HG02884 (cell line): ENCODE measurements around the gene ANGPTL8.

ENCODE experiments used
- ATAC-seq: cut with Tn5 transposase; IDR thresholded peaks from one replicate; pipeline ENCODE4 v1.9.1; 2021; ENCODE audit warnings: mild to moderate bottlenecking, moderate library complexity; ENCODE audit not compliant: unreplicated experiment

The ANGPTL8 gene

GRCh38 chr19:11203194-11204075, 36.0 kb upstream of the ANGPTL8 start:
- no peak for ATAC-seq

GRCh38 chr19:11204076-11204602, 35.3 kb upstream of the ANGPTL8 start:
- no peak for ATAC-seq

DNA sequence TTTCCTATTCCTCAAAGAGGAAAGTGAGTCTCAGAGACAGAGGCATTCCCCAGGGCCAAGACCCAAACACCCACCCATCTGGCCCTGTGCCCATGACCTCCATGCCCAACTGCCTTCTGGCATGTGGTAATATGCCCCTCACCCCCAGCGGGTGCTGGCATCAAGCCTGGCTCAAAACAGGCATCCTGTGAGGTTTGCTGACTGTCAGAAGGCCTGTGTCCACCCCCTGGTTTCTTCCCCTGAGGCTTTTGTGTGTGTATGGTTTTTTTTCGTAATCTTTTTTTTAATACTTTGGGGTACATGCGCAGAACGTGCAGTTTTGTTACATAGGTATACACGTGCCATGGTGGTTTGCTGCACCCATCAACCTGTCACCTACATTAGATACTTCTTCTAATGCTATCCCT, 34.5 kb upstream of the ANGPTL8 start:
- ATAC-seq, result no peak

- ATAC-seq, result no peak
Observed at GRCh38 chr19:11205939-11206570, 33.4 kb upstream of the ANGPTL8 start.

DNA sequence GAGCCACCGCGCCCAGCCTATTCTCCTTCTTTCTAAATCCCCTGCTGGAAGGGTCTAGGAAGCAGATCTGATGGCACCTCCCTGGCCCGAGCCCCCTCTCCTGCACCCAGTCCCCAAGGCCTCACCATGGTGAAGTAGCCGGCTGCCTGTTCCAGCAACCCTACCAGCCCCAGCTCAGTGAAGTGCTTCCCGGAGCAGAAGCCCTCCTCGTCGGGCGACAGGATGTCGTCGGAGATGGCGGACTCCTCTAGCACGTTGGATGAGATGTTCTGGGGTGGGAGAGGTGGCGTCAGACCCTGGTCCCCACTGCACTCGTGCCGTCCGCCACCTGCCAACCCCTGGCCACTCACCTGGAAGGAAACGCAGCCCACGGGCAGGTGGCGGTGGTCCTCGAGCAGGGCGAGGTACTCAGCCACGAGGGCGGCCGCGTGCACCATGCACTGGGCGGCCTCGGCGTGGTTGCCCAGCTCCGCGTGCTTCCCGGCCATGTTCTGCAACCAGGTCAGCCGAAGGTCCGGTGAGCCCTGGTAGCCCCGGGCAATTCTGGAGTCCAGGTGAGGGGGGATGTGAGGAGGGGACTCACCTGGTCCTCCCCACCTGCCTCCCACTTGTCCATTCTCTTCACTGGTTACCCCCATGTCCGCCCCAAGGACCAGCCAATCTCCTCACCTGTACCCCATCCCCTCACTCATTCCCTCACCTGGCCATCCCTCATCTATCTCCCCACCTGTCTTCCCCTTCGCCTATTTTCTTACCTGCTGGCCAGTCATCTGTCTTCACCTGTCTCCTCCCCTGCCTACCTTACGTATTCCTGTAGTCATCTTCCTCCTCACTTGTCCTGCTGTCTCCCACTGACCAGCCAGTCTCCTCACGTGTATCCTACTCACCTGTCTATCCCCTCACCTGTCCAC, 30.6 kb upstream of the ANGPTL8 start:
- ATAC-seq, result no peak

GRCh38 chr19:11209839-11210655, 29.4 kb upstream of the ANGPTL8 start:
- no peak for ATAC-seq

DNA sequence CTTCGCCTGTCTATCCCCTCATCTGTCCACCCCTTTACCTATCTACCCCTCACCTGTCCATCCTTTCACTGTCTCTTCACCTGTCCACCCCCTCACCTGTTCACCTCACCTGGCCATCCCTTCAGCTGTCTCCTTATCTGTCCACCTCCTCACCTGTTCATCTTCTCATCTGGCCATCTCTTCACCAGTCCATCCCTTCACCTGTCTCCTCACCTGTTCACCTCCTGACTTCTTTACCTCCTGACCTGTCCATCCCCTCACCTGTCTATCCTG, 28.8 kb upstream of the ANGPTL8 start:
- no peak for ATAC-seq

- ATAC-seq, result no peak
Observed at GRCh38 chr19:11214387-11214786, 25.0 kb upstream of the ANGPTL8 start.

- ATAC-seq, result no peak
Observed at GRCh38 chr19:11221082-11221598, 18.3 kb upstream of the ANGPTL8 start.

DNA sequence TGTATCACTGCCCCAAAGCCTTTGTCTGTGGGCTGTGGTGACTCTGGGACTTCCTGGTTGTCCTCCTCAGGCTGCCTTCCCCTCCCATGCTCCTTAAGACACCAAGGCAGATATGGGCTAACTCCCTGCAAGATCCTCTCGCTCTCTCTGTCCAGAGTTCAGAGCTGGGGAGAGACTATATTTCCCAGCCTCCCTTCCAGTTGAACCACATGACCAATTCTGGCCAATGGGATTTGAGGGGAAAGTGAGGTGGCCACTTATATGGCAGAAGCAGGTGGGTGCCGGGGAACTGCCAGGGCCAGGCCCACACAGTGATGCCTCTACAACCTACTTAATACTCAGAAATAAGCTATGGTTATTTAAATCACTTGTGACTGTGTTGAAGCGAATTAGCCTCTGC, 16.2 kb upstream of the ANGPTL8 start:
- ATAC-seq, result no peak

- ATAC-seq, result no peak
Observed at GRCh38 chr19:11224429-11224828, 15.0 kb upstream of the ANGPTL8 start.

DNA sequence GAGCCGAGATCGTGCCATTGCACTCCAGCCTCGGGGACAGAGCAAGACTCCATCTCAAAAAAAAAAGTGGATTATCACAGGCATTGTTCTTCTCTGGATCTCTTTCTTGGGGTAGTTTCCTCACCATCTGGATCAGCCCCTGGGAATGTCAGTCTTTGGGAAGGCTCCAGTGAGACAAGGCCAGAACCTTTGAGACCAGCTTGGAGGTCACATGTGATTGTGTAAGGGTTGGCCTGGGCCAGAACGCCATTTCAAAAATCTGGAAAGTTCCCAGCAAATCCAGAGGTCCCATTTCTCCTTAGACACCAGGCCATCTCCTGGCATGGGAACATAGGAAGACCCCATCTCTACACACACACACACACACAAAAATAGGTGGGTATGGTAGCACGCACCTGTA, 14.2 kb upstream of the ANGPTL8 start:
- no peak for ATAC-seq

DNA sequence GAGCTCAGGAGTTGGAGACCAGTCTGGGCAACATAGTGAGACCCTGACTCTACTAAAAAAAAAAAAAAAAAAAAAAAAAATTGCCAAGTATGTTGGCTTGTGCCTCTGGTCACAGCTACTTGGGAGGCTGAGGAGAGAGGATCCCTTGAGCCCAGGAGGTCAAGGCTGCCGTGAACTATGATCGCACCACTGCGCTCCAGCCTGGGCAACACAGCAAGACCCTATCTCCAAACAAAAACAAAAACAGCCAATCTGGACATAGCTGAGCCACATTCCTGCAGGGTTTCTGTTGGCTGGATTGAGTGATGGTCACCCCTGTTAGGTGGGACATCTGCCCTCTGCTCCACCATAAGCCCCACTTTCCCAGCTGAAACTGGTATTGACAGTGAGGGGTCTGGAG, 13.6 kb upstream of the ANGPTL8 start:
- ATAC-seq, result no peak

- ATAC-seq, result no peak
Observed at GRCh38 chr19:11226716-11227166, 12.7 kb upstream of the ANGPTL8 start.

- no peak for ATAC-seq
Observed at GRCh38 chr19:11227195-11227886, 12.1 kb upstream of the ANGPTL8 start.

- no peak for ATAC-seq
Observed at GRCh38 chr19:11230621-11231386, 8.6 kb upstream of the ANGPTL8 start.

- ATAC-seq, result no peak
Observed at GRCh38 chr19:11232555-11232954, 6.9 kb upstream of the ANGPTL8 start.

DNA sequence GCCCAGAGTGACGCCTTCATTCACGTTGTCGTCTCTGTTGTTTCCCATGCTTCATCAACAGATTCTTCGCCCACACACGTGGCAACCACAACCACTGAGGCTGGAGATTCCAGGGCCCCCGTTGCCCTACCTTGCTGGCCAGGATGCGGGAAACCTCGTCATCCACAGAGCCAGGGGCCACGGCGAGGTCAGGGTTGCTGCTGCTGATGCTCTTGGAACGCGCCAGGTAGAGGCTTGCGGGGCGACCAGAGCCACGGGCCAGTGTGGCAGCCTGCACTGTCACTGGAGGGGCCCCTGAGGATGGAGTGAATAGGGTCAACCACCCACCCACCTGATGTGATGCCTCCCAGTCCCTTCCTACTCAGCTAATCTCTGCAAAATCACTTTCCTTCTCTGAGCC, 6.3 kb upstream of the ANGPTL8 start:
- ATAC-seq, result no peak
